ENCODE results near the gene SH3BP4. TPM values are rescaled to one million over a fixed set of nuclear protein-coding genes. Genes with fewer than 3 reads are reported as not detected.
A peak's percentile ranks its signal among the peaks of the same experiment; 100 is the strongest.

Gene SH3BP4
- polyA plus RNA-seq, 1 experiment: 224 TPM

- Histone ChIP-seq H3K27me3 (ENCODE audit: control insufficient read depth, insufficient read depth, low read length) (no peaks in the 10 kb centered on the region), H3K4me3 (ENCODE audit: low read depth, low read length) (no peak overlapping the region), H3K9me3 (ENCODE audit: control insufficient read depth, insufficient read depth, low read length) (0 out of 2 replicates have a peak, but pooled peaks cover 2% of the 10 kb centered on the region), H3K27ac (ENCODE audit: low read depth, low read length) (no peak overlapping the region)
- CTCF ChIA-PET: no interaction called here
- no peak for DNase-seq (ENCODE audit: low read depth, low spot score)
- TF ChIP-seq CTCF (IDR thresholded peaks at IDR 0.05; ENCODE audit: low read depth, low read length): no peak
- POLR2A ChIA-PET: no interaction called here
These were observed 6.4 kb upstream of the SH3BP4 start for GRCh38 chr2:234945339-234945873.

GRCh38 chr2:234947556-234947955 lies 4.3 kb upstream of the SH3BP4 start:
- TF ChIP-seq CTCF (IDR thresholded peaks at IDR 0.05; ENCODE audit: low read depth, low read length): no peak
- Histone ChIP-seq H3K4me3 (ENCODE audit: low read depth, low read length) (no peak overlapping the region), H3K9me3 (ENCODE audit: control insufficient read depth, insufficient read depth, low read length) (peaks cover 2% of the 10 kb centered on the region; the same call in 1 of the 2 replicates), H3K27me3 (ENCODE audit: control insufficient read depth, insufficient read depth, low read length) (no peaks in the 10 kb centered on the region), H3K27ac (ENCODE audit: low read depth, low read length) (no peak overlapping the region)
- CTCF ChIA-PET: no interaction called here
- no peak for DNase-seq (ENCODE audit: low read depth, low spot score)
- POLR2A ChIA-PET: no interaction called here

- Histone ChIP-seq H3K9me3 (ENCODE audit: control insufficient read depth, insufficient read depth, low read length) (peaks cover 2% of the 10 kb centered on the region; the same call in 1 of the 2 replicates), H3K27me3 (ENCODE audit: control insufficient read depth, insufficient read depth, low read length) (no peaks in the 10 kb centered on the region), H3K4me3 (ENCODE audit: low read depth, low read length) (no peak overlapping the region), H3K27ac (ENCODE audit: low read depth, low read length) (peak overlapping the region; percentile 94)
- DNase-seq (ENCODE audit: low read depth, low spot score): peak; percentile 99
- TF ChIP-seq CTCF (IDR thresholded peaks at IDR 0.05; ENCODE audit: low read depth, low read length): no peak
- ChIA-PET POLR2A (interaction anchor here (0.6 to 2.3 kb wide), 15 partner anchors 8 to 454 kb away, joined by 3 to 32 read pairs (median 7); no protein-coding TSS in a partner anchor), CTCF (interaction anchor here (1.0 to 2.7 kb wide), 6 partner anchors 68 to 405 kb away, joined by 3 to 15 read pairs (median 5); no protein-coding TSS in a partner anchor)
These were observed 1.9 kb upstream of the SH3BP4 start for GRCh38 chr2:234949762-234950434.

- TF ChIP-seq CTCF (IDR thresholded peaks at IDR 0.05; ENCODE audit: low read depth, low read length): no peak
- ChIA-PET POLR2A (interaction anchor here (0.7 to 2.3 kb wide), 13 partner anchors 8 to 334 kb away, joined by 3 to 32 read pairs (median 7); no protein-coding TSS in a partner anchor), CTCF (interaction anchor here (1.0 to 2.7 kb wide), 5 partner anchors 69 to 405 kb away, joined by 5 to 15 read pairs (median 5); no protein-coding TSS in a partner anchor)
- Histone ChIP-seq H3K4me3 (ENCODE audit: low read depth, low read length) (no peak overlapping the region), H3K9me3 (ENCODE audit: control insufficient read depth, insufficient read depth, low read length) (peaks cover 2% of the 10 kb centered on the region; the same call in 1 of the 2 replicates), H3K27me3 (ENCODE audit: control insufficient read depth, insufficient read depth, low read length) (no peaks in the 10 kb centered on the region), H3K27ac (ENCODE audit: low read depth, low read length) (peak overlapping the region; percentile 94)
- no peak for DNase-seq (ENCODE audit: low read depth, low spot score)
These were observed 1.4 kb upstream of the SH3BP4 start for GRCh38 chr2:234950435-234950729.
